Stimulated activated CD4-positive, alpha-beta T cell treated with anti-CD3 and anti-CD28 coated beads, Interleukin-15, amount 100 ng/mL, for 24 hours (primary cell): Measurements from ENCODE around the gene LRRC8E.

Source experiments
- DNase-seq: peaks from one replicate; pipeline ENCODE4 v3.0.0-alpha.2; 2020

The LRRC8E gene

GRCh38 chr19:7933828-7934725 lies 45.8 kb downstream of the LRRC8E start:
- DNase-seq = no peak

GRCh38 chr19:7934766-7935165 lies 46.5 kb downstream of the LRRC8E start:
- DNase-seq = no peak

GRCh38 chr19:7940841-7941240 lies 52.5 kb downstream of the LRRC8E start:
- DNase-seq = no peak

- no peak for DNase-seq
These were observed 53.7 kb downstream of the LRRC8E start for GRCh38 chr19:7941895-7942596.

GRCh38 chr19:7942981-7943443 lies 54.7 kb downstream of the LRRC8E start:
- no peak for DNase-seq

- peak; percentile 99 for DNase-seq
These were observed 55.3 kb downstream of the LRRC8E start, which contains the start of gene TIMM44 for GRCh38 chr19:7943444-7944176. Gene TIMM44 (minus strand): TSS chr19:7943666. CDS start chr19:7943651, 15 bp downstream.

- DNase-seq = peak; percentile 91
These were observed 56.0 kb downstream of the LRRC8E start for GRCh38 chr19:7944177-7944761.

- no peak for DNase-seq
These were observed 59.6 kb downstream of the LRRC8E start for GRCh38 chr19:7947939-7948338.
